Skeletal muscle tissue (tissue), 4 donors: ENCODE measurements around the gene MBLAC1. TPM values are rescaled to one million over a fixed set of nuclear protein-coding genes. Genes with fewer than 3 reads are reported as not detected.

Experiments used
- H3K27ac ChIP-seq: one replicate; pipeline ENCODE4 v1.7.0; 2013; ENCODE audit warnings: mild to moderate bottlenecking, low read depth, low read length, inconsistent platforms
- H3K27me3 ChIP-seq, 3 donors: one replicate each; pipeline ENCODE4 v1.7.0; 2013; ENCODE audit warnings: low read length in 3 of 3; ENCODE audit not compliant: control insufficient read depth in 3 of 3, insufficient read depth in 3 of 3
- H3K36me3 ChIP-seq, 3 donors: one replicate each; pipeline ENCODE4 v1.7.0; 2013; ENCODE audit warnings: low read length in 3 of 3; ENCODE audit not compliant: control insufficient read depth in 3 of 3, insufficient read depth in 3 of 3
- H3K4me1 ChIP-seq, 3 donors: one replicate each; pipeline ENCODE4 v1.7.0; 2013; ENCODE audit warnings: low read length in 3 of 3, mild to moderate bottlenecking in 3 of 3; ENCODE audit not compliant: control insufficient read depth in 3 of 3, insufficient read depth in 3 of 3
- H3K4me3 ChIP-seq, 3 donors: one replicate each; pipeline ENCODE4 v1.7.0; 2013; ENCODE audit warnings: low read length in 3 of 3
- H3K9ac ChIP-seq, 3 donors: one replicate each; pipeline ENCODE4 v1.7.0; 2013; ENCODE audit warnings: low read length in 3 of 3, mild to moderate bottlenecking in 3 of 3, moderate library complexity in 2 of 3, low read depth in 1 of 3
- H3K9me3 ChIP-seq, 3 donors: one replicate each; pipeline ENCODE4 v1.7.0; 2013; ENCODE audit warnings: low read length in 3 of 3; ENCODE audit not compliant: control insufficient read depth in 3 of 3
- total RNA-seq: library from RNA; depleted of rRNA; stranded (reverse); fragments of >200 nt; gene quantifications from one replicate; pipeline ENCODE4 v1.2.3, GENCODE V29; 2014
- donor health status: Osteomylitis.

Gene MBLAC1
- total RNA-seq, 1 donor from 2014 or later = 1.0 TPM

DNA sequence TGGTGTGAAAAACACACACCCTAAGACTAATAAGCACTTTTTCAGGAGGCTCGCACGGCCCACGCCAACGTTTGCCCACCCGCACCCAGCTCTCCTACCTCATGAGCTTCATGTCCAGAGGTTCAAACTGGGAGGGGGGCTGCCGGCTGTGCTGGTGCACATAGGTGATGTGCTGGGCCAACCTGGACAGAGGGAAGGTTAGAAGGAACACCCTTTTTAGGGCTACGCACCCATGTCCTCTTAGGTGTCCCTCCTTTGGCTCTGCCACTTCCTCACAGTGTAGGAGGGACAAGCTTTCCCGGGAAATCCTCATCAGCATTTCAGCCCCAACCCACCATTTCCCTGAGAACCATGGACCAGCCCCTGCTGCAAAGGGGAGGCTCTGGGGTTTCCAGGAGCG, 31.5 kb upstream of the MBLAC1 start:
- Histone ChIP-seq H3K9ac (no peak overlapping the region), H3K4me1 (peaks cover 10 to 29% (median 28%) of the 10 kb centered on the region in 3 donors), H3K27me3 (no peaks in the 10 kb centered on the region), H3K9me3 (no peaks in the 10 kb centered on the region), H3K36me3 (peaks cover 84 to 88% (median 87%) of the 10 kb centered on the region in 3 donors), H3K4me3 (no peak overlapping the region), H3K27ac (no peak overlapping the region)

DNA sequence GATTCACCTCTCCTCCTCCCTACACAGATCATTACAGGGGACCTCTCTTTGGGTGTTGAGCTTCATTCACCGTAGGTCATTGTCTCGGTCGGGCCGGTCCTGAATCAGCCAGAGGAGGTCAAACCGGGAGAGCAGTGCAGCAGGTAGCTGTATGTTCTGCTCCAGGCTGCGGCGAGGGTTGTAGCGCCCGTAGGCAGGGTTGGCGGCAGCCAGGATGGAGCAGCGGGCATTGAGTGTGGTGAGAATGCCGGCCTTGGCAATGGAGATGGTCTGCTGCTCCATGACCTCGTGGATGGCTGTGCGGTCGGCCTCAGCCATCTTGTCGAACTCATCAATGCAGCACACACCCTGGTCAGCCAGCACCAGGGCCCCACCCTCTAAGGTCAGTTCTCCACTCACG, 31.1 kb upstream of the MBLAC1 start:
- Histone ChIP-seq H3K9me3 (no peaks in the 10 kb centered on the region), H3K36me3 (peaks cover 80 to 84% (median 83%) of the 10 kb centered on the region in 3 donors), H3K4me1 (peaks cover 10 to 28% (median 25%) of the 10 kb centered on the region in 3 donors), H3K9ac (no peak overlapping the region), H3K27ac (no peak overlapping the region), H3K4me3 (no peak overlapping the region), H3K27me3 (no peaks in the 10 kb centered on the region)

DNA sequence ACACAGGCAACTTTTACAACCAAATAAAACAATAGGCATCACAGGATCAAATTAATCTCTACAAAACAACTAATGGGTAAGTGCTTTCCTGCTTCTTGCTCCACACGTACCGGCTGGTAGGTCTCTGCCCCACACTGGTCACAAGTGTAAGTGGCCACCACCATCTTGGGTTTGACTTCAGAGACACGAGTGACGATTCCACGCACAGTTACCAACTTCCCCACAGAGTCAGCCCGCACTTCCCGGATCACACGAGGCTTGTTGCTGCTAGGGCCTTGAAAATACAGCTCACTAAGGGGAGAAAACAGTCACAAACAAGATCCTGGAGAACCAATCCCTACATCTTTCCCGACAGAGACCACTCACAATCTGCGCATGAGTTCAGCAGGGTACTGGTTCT, 27.9 kb upstream of the MBLAC1 start:
- no peak overlapping the region for H3K4me3 ChIP-seq
- peaks cover 54 to 58% (median 57%) of the 10 kb centered on the region in 3 donors for H3K36me3 ChIP-seq

DNA sequence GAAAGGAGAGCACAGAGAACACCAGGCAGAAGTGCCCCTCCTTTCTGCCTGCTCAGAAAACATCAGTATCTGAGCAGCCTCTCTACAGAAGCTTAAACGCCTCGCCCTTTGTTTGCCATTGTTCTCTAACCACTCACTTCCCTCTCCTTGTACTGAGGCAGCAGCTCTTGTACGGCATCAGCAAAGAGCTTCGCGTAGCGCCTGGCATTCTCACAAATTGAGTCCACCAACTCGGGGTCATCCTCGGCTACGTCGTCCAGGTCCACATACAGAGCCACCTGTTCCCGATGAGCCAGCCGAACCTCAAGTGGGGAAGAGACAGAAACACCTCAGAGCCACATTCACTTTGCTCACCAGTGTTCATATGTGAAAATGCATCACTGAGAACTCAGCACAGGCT, 27.3 kb upstream of the MBLAC1 start:
- peaks cover 16 to 21% (median 21%) of the 10 kb centered on the region in 3 donors for H3K4me1 ChIP-seq
- H3K36me3 ChIP-seq = peaks cover 50 to 54% (median 53%) of the 10 kb centered on the region in 3 donors
- H3K9ac ChIP-seq = peak overlapping the region in 2 of 3 donors; percentile 81 to 84
- no peaks in the 10 kb centered on the region for H3K9me3 ChIP-seq
- H3K27ac ChIP-seq = peak overlapping the region; percentile 83
- H3K4me3 ChIP-seq = peak overlapping the region; percentile 83 to 95 (median 93)
- no peaks in the 10 kb centered on the region for H3K27me3 ChIP-seq

More for the DNA sequence above, 27.9 kb upstream of the MBLAC1 start:
- Histone ChIP-seq H3K9me3 (no peaks in the 10 kb centered on the region), H3K27me3 (no peaks in the 10 kb centered on the region), H3K4me1 (peaks cover 18 to 24% (median 21%) of the 10 kb centered on the region in 3 donors), H3K9ac (no peak overlapping the region), H3K27ac (no peak overlapping the region)

DNA sequence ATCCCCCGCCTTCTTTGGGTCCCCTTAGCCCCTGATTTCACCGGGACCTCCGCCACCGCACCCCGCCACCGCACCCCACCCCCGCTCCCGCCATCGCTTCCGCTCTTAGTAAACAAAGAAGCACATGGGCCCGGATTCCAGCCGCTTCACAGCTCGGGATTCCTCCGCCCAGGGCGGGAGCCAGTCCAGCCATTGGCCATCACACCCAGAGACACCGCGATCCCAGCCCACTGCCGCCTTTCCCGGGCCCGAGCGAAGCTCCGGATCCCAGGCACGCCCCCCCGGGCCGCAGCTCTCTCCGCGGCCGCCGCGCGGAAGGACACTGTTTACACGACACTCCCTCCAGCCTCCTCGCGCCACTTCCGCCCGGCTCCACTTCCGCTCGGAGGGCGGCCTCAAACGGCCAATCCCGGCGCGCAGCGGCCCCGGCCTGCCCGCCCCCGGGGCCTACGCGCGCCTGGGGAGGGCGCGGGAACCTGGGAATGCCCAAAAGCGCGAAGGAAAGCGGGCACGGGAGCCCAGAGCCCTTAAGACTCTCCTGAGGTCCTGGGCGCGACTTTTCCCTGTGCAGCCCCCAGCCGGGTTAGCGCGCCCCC, 26.2 kb upstream of the MBLAC1 start:
- H3K36me3 ChIP-seq = peaks cover 49 to 55% (median 50%) of the 10 kb centered on the region in 3 donors
- peak overlapping the region; percentile 73 to 84 (median 81) for H3K9ac ChIP-seq
- peak overlapping the region; percentile 83 for H3K27ac ChIP-seq
- no peaks in the 10 kb centered on the region for H3K9me3 ChIP-seq
- H3K27me3 ChIP-seq = no peaks in the 10 kb centered on the region
- H3K4me1 ChIP-seq = peaks cover 16 to 21% (median 21%) of the 10 kb centered on the region in 3 donors
- H3K4me3 ChIP-seq = peak overlapping the region; percentile 83 to 95 (median 93)

DNA sequence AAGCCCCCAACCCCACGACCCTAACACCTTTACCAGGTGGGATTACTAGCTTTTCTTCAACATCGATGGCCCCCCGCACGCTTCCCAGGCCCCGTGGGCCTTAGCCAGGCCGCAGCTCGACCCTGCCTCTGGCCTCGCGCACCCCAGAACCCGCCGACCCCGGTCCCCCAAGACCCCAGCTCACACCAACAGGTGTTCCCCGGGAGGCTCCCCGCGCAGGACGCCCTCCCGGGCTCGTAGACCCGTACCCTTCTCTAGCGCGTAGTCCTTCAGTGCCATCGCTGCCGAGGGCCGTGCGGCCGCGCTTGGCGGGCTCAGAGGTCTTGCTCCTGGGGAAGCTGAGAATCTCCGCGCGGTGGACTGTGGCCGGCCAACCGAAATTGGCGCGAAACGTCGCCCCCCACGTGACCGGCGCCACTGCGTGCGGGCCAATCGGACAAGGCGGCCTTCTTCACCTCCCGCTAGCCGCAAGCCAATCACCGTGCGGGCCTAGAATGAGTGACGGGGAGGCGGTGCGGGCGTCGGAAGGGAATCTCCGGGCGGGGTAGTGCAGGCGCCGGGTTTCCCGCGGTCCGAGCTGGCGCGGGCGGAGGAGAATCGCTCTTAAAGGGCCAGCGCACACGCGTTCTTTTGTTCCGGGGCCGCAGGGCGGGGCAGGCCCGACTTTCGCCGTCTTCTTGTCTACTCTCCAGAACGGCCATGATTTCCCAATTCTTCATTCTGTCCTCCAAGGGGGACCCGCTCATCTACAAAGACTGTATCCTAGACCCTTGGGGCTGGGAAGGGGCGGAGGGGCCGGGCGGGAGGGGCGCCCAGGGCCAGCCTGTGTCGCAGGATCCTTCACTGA, 25.5 kb upstream of the MBLAC1 start, which contains the start of the genes AP4M1 and MCM7:
AP4M1 (plus strand) TSS at position 628 of the 847 bp plus-strand sequence; CDS start at position 700, 72 bp downstream.
MCM7 (minus strand) TSS at position 382 of the 847 bp plus-strand sequence; CDS start at position 279, 103 bp downstream.
- H3K4me3 ChIP-seq = peak within 1 kb of the TSS; percentile 83 to 95 (median 93)
- no peaks in the 10 kb centered on the region for H3K9me3 ChIP-seq
- peak within 1 kb of the TSS; percentile 83 for H3K27ac ChIP-seq
- H3K9ac ChIP-seq = peak within 1 kb of the TSS; percentile 73 to 84 (median 81)
- H3K27me3 ChIP-seq = no peaks in the 10 kb centered on the region
- H3K36me3 ChIP-seq = peaks cover 47 to 54% (median 48%) of the 10 kb centered on the region in 3 donors
- peaks cover 16 to 21% (median 21%) of the 10 kb centered on the region in 3 donors for H3K4me1 ChIP-seq

DNA sequence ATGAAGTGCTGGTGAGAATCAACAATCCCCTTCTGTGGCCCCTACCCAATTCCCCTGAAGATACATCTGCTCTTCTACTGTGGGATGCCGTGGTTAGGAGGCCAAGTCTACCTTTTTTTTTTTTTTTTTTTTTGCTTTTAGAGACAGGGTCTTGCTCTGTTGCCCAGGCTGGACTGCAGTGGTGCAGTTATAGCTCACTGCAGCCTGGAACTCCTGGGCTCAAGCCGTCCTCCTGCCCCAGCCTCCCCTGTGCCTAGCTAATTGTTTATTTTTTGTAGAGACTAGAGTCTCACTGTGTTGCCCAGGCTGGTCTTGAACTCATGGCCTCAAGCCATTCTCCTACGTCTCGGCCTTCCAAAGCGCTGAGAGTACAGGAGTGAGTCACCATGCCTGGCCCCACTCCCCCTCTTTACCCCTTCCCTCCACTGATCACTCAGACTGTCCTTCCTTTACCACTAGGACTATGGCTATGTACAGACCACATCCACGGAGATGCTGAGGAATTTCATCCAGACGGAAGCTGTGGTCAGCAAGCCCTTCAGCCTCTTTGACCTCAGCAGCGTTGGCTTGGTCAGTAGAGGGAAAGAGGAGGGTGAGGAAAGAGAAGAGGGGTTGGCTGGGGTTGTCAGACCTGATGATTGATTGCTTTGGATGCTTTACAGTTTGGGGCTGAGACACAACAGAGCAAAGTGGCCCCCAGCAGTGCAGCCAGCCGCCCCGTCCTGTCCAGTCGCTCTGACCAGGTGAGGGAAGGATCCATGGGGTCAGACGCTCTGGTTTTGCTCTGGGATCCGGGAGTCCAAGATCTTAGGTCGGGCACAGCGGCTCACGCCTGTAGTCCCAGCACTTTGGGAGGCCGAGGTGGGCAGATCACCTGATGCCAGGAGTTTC, 23.6 kb upstream of the MBLAC1 start:
- Histone ChIP-seq H3K4me1 (peaks cover 16 to 21% (median 21%) of the 10 kb centered on the region in 3 donors), H3K36me3 (peaks cover 41 to 55% (median 49%) of the 10 kb centered on the region in 3 donors), H3K27me3 (no peaks in the 10 kb centered on the region), H3K9me3 (no peaks in the 10 kb centered on the region), H3K4me3 (no peak overlapping the region), H3K27ac (no peak overlapping the region), H3K9ac (peak overlapping the region in 1 of 3 donors; percentile 60)

DNA sequence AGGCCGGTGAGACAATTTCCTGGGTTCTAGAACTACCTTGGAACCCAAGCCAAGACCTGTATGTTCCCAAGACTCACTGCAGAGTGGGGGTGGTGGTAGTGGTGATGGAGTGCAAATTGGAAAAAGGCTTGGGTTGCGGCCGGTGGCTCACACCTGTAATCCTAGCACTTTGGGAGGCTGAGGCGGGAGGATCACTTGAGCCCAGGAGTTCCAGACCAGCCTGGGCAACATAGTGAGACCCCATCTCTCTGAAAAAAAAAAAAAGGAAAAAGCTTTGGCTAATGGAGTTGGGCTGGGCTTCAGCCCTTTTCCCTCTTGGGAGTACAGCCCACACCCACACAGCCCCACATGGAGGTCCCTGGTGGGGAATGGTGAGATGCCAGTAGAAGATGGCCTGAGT, 21.2 kb upstream of the MBLAC1 start:
- Histone ChIP-seq H3K9ac (no peak overlapping the region), H3K27me3 (no peaks in the 10 kb centered on the region), H3K4me3 (no peak overlapping the region), H3K36me3 (peaks cover 39 to 54% (median 46%) of the 10 kb centered on the region in 3 donors), H3K27ac (no peak overlapping the region), H3K9me3 (no peaks in the 10 kb centered on the region), H3K4me1 (peaks cover 6 to 10% (median 8%) of the 10 kb centered on the region in 3 donors)

DNA sequence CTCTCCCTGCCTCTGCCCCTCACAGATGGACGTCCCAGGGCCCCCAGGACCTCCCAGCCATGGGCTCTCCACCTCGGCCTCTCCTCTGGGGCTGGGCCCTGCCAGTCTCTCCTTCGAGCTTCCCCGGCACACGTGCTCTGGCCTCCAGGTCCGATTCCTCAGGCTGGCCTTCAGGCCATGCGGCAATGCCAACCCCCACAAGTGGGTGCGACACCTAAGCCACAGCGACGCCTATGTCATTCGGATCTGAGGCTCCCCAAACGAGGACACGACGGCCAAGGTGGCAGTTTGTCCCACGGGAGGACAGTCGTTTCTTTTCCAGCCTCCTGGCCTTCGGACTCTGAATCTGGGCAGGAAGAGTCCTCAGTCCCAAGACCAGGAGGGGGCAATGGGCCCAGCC, 20.1 kb upstream of the MBLAC1 start:
- peaks cover 47 to 63% (median 55%) of the 10 kb centered on the region in 3 donors for H3K36me3 ChIP-seq
- H3K4me1 ChIP-seq = peaks cover 6 to 8% (median 7%) of the 10 kb centered on the region in 3 donors
- H3K27me3 ChIP-seq = no peaks in the 10 kb centered on the region
- H3K9me3 ChIP-seq = no peaks in the 10 kb centered on the region
- no peak overlapping the region for H3K4me3 ChIP-seq
- no peak overlapping the region for H3K9ac ChIP-seq
- no peak overlapping the region for H3K27ac ChIP-seq
